HepG2 (cell line): ENCODE data around the gene PIM1. TPM values are rescaled to one million over a fixed set of nuclear protein-coding genes. Genes with fewer than 3 reads are reported as not detected.

Source experiments
- ARHGAP35 ChIP-seq: sonication (generic); formaldehyde crosslinking; IDR thresholded peaks from 2 replicates; pipeline ENCODE4 v1.9.0; 2022; ENCODE audit warnings: mild to moderate bottlenecking, inconsistent platforms, moderate library complexity, missing genetic modification reagents, borderline replicate concordance
- ARNT ChIP-seq: fragments of 450-650 bp; IDR thresholded peaks from 2 replicates; pipeline ENCODE4 v1.6.1; 2017
- ELK4 ChIP-seq: sonication (generic); formaldehyde crosslinking; IDR thresholded peaks from 2 replicates; pipeline ENCODE4 v1.9.0; 2021; ENCODE audit warnings: missing genetic modification reagents, borderline replicate concordance
- IRF1 ChIP-seq: sonication (generic); formaldehyde crosslinking; IDR thresholded peaks from 2 replicates; pipeline ENCODE4 v1.4.0; 2020; ENCODE audit warnings: low read depth, mild to moderate bottlenecking, missing genetic modification reagents
- MAFF ChIP-seq: IDR thresholded peaks from 2 replicates; pipeline ENCODE4 v1.6.1; 2011; ENCODE audit warnings: low read depth, low read length, improper control_type of control experiment
- MTF2 ChIP-seq: sonication (generic); formaldehyde crosslinking; IDR thresholded peaks from 2 replicates; pipeline ENCODE4 v1.5.0; 2020; ENCODE audit warnings: missing genetic modification reagents, borderline replicate concordance
- NCOR1 ChIP-seq: fragments of 200-600 bp; sonication (generic); IDR thresholded peaks from 2 replicates; pipeline ENCODE4 v1.7.0; 2017; ENCODE audit warnings: antibody characterized with exemption, low read length, borderline replicate concordance
- PBX2 ChIP-seq: IDR thresholded peaks from 2 replicates; pipeline ENCODE4 v1.6.1; 2016; ENCODE audit warnings: control low read depth
- PLSCR1 ChIP-seq: sonication (generic); formaldehyde crosslinking; IDR thresholded peaks from 2 replicates; pipeline ENCODE4 v1.5.0; 2020; ENCODE audit warnings: missing genetic modification reagents, mild to moderate bottlenecking, borderline replicate concordance
- POLR2G ChIP-seq: fragments of 200-400 bp; formaldehyde crosslinking; IDR thresholded peaks from 2 replicates; pipeline ENCODE4 v1.6.1; 2018; ENCODE audit warnings: mild to moderate bottlenecking, low read depth, low read length, moderate library complexity
- PRDM15 ChIP-seq: sonication (generic); formaldehyde crosslinking; IDR thresholded peaks from 2 replicates; pipeline ENCODE4 v1.4.0; 2020; ENCODE audit warnings: missing genetic modification reagents
- SAP130 ChIP-seq: IDR thresholded peaks from 2 replicates; pipeline ENCODE4 v1.6.1; 2016; ENCODE audit warnings: low read depth
- TBX2 ChIP-seq: sonication (generic); formaldehyde crosslinking; IDR thresholded peaks from 2 replicates; pipeline ENCODE4 v1.5.0; 2020; ENCODE audit warnings: missing genetic modification reagents, mild to moderate bottlenecking, borderline replicate concordance
- TFDP1 ChIP-seq: IDR thresholded peaks from 2 replicates; pipeline ENCODE4 v1.6.1; 2016; ENCODE audit warnings: missing compliant biosample characterization, missing genetic modification reagents, borderline replicate concordance
- THAP11 ChIP-seq: IDR thresholded peaks from 2 replicates; pipeline ENCODE4 v1.6.1; 2016; ENCODE audit warnings: missing biosample characterization, missing genetic modification reagents
- ZBTB10 ChIP-seq: sonication (generic); formaldehyde crosslinking; IDR thresholded peaks from 2 replicates; pipeline ENCODE4 v1.4.0; 2020; ENCODE audit warnings: missing genetic modification reagents, borderline replicate concordance
- ZNF121 ChIP-seq: sonication (generic); formaldehyde crosslinking; IDR thresholded peaks from 2 replicates; pipeline ENCODE4 v1.5.0; 2020; ENCODE audit warnings: mild to moderate bottlenecking, missing genetic modification reagents
- ZNF256 ChIP-seq: sonication (generic); formaldehyde crosslinking; conservative IDR thresholded peaks from 2 replicates; pipeline ENCODE4 v1.4.0; 2020; ENCODE audit warnings: missing genetic modification reagents
- polyA plus RNA-seq, 8 experiments: library from polyadenylated mRNA; depleted of rRNA in 3 of 8; stranded (reverse) in 7 of 8; unstranded in 1 of 8; fragments of >200 nt; fragmentation: Illumina TruSeq in 4 of 8; extraction: Trizol in 4 of 8; gene quantifications; 2 replicates each; pipeline versions ENCODE4 v1.2.1 to v1.2.3, GENCODE V29; 2011 to 2016; ENCODE audit warnings: low read depth in 4 of 8, missing spikeins in 1 of 8, mixed read lengths in 1 of 8; ENCODE audit not compliant: insufficient read depth in 1 of 8
- total RNA-seq, 5 experiments: library from RNA; depleted of rRNA; stranded (reverse); fragments of >200 nt; fragmentation: Illumina TruSeq; extraction: Trizol; gene quantifications; 2 replicates each; pipeline ENCODE4 v1.2.3, GENCODE V29; 2016; ENCODE audit warnings: low read depth in 1 of 5

PIM1 gene
- total and polyA plus RNA-seq, 2 of the 13 experiments (the other 11 are each of a cell fraction or from before 2014, with no cell fraction given) = 29.4 to 117 TPM

- no peak for TF ChIP-seq ZBTB10 (CRISPR knock-in tag)
- TF ChIP-seq THAP11 (CRISPR knock-in tag) = 0 out of 2 replicates have a peak, but pooled peaks have one; percentile 17
- no peak for TF ChIP-seq NCOR1
- no peak for TF ChIP-seq ZNF121 (CRISPR knock-in tag)
- no peak for TF ChIP-seq ARHGAP35 (CRISPR knock-in tag)
- TF ChIP-seq ARNT = no peak
- no peak for TF ChIP-seq PLSCR1 (CRISPR knock-in tag)
- TF ChIP-seq TBX2 (CRISPR knock-in tag) = no peak
- no peak for TF ChIP-seq TFDP1
- no peak for TF ChIP-seq ZNF256
- no peak for TF ChIP-seq PRDM15
- TF ChIP-seq ELK4 (CRISPR knock-in tag) = no peak
- no peak for TF ChIP-seq IRF1 (CRISPR knock-in tag)
- no peak for TF ChIP-seq MTF2 (CRISPR knock-in tag)
- peak; percentile 26; the same call in 1 of the 2 replicates for TF ChIP-seq POLR2G
- TF ChIP-seq SAP130 = peak; percentile 8; the same call in 1 of the 2 replicates
- no peak for TF ChIP-seq PBX2 (CRISPR knock-in tag)
- TF ChIP-seq MAFF = no peak
These were observed 3.0 kb downstream of the PIM1 start (continued) for GRCh38 chr6:37172912-37173492.
